IgD-negative memory B cell (primary cell): ENCODE results near the gene NKD1. TPM values are rescaled to one million over a fixed set of nuclear protein-coding genes. Genes with fewer than 3 reads are reported as not detected.

Experiments used
- H3K27ac Mint-ChIP-seq, 3 donors: one replicate each; pipeline ENCODE4 v1.8.0; 2020 to 2022; ENCODE audit warnings: mild to moderate bottlenecking in 3 of 3, mixed read lengths in 3 of 3, moderate library complexity in 1 of 3
- H3K27me3 Mint-ChIP-seq: one replicate; pipeline ENCODE4 v1.8.0; 2021; ENCODE audit warnings: mixed read lengths
- H3K36me3 Mint-ChIP-seq: one replicate; pipeline ENCODE4 v1.8.0; 2020; ENCODE audit warnings: mild to moderate bottlenecking, mixed read lengths
- H3K4me1 Mint-ChIP-seq, 3 donors: one replicate each; pipeline ENCODE4 v1.8.0; 2020 to 2022; ENCODE audit warnings: mixed read lengths in 3 of 3, mild to moderate bottlenecking in 1 of 3
- H3K4me3 Mint-ChIP-seq, 4 donors: one replicate each; pipeline ENCODE4 v1.8.0; 2020 to 2022; ENCODE audit warnings: mild to moderate bottlenecking in 4 of 4, mixed read lengths in 4 of 4, moderate library complexity in 3 of 4
- H3K9me3 Mint-ChIP-seq, 3 donors: one replicate each; pipeline ENCODE4 v1.8.0; 2020 to 2021; ENCODE audit warnings: mixed read lengths in 3 of 3, mild to moderate bottlenecking in 1 of 3
- polyA plus RNA-seq: library from polyadenylated mRNA; unstranded; fragments of 300-500 nt; fragmentation: Illumina TruSeq; gene quantifications from one replicate; pipeline ENCODE4 v1.2.3, GENCODE V29; 2021

Gene NKD1
- polyA plus RNA-seq, 1 donor from 2014 or later: not detected

DNA sequence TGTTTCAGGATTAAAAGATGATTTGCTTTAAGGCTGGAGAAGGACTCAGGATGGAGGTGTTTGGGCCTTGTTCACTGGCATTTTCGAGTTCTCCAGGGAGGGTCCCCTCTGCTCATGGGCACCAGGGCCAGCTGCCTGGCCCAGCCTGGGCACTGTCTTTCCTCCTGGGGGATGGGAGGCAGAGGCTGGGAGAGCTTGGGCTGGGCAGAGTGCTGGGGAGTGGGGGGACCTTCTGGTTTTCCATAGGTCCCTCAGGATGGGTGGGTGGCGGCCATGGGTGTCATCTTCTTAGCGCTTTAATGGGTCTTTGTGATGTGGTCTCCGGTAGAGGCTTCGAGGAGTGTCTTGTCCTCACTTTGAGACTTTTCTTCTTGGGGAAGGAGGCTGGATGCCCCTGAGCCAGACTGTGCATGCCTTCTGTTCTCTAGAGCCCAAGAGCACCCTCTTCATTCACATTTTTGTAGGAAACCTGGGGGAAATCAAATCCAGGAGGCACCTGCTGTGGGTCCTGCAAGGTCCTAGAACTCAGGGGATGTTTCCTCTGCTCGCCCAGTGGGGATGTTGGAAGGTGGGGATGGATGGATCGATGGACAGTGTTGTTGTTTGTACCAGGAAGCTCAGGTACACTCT, 5.7 kb downstream of the NKD1 start:
- peak overlapping the region in 1 of 4 donors; percentile 9 for H3K4me3 Mint-ChIP-seq

DNA sequence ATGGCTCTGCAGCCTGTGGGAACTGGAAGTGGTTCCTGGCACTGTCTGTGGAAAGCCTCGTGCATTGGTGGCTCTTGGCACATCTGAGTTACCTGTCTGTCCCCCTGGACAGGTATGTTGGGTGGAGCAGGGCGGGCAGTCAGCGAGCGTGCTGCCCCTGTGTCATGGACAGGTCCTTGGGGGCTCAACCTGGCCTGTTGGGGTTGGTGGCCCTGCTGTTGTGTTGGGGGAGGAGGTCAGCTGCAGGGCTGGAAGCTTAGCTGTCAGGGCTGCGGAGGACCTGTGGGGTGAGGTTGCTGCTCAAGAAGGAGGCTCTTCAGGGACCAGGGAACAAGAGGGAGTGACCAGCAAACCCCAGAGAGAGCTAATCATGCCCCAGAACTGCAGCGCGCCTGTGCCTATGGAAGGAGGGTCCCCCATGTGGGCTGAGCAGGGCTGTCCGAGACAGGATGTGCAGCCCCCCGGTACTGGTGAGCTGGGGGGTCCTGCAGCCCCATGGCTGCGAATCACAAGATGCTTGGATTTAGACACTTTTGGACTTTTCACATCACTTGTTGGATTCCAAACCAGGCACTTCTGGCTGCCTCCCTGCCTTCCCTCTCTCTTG, 7.2 kb downstream of the NKD1 start:
- H3K9me3 Mint-ChIP-seq: peaks cover 0 to 6% (median 0%) of the 10 kb centered on the region in 3 donors
- no peak overlapping the region for H3K27ac Mint-ChIP-seq
- no peaks in the 10 kb centered on the region for H3K27me3 Mint-ChIP-seq
- H3K4me1 Mint-ChIP-seq: no peaks in the 10 kb centered on the region
- no peak overlapping the region for H3K4me3 Mint-ChIP-seq
- peaks cover 11% of the 10 kb centered on the region for H3K36me3 Mint-ChIP-seq

More for the DNA sequence above, 5.7 kb downstream of the NKD1 start:
- Mint-ChIP-seq H3K9me3 (peaks cover 0 to 6% (median 0%) of the 10 kb centered on the region in 3 donors), H3K36me3 (peaks cover 11% of the 10 kb centered on the region), H3K27me3 (no peaks in the 10 kb centered on the region), H3K27ac (no peak overlapping the region), H3K4me1 (peaks cover 0 to 2% (median 0%) of the 10 kb centered on the region in 3 donors)

DNA sequence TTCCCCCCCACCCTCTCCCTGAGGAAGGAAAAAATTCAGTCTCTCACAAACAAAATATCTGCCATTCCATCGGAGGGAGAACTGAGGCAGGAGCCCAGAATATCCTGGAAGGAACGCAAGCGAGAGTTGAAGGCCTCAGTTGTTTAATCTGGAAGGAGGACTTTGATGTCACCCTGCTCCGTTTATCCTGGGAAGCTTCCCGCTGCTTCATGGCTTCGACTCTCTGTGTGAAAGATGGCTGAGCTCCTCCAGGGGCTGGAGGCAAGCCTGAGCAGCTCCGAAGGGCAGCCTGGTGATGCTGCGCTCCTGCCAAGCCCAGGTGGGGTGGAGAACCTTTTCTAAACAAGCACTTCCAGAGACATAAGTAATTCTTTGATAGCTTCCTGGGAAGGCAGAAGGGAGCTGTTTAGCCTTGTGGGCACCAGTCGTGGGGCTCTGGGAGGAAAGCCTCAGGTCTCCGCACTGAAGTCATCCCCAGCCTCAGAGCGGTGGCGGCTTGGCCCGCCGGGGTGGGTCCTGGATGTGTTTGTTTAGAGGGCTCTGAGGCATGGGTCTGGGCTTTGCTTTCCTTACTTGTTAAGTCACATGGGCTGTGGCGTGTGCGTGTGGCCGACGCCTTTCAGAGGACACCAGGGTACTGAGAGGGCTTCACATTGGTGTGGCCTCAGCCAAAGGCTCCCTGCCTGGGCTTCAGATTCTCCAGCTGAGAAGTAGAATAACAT, 7.9 kb downstream of the NKD1 start:
- no peak overlapping the region for H3K27ac Mint-ChIP-seq
- H3K9me3 Mint-ChIP-seq: peaks cover 0 to 6% (median 0%) of the 10 kb centered on the region in 3 donors
- peaks cover 11% of the 10 kb centered on the region for H3K36me3 Mint-ChIP-seq
- H3K27me3 Mint-ChIP-seq: no peaks in the 10 kb centered on the region
- H3K4me1 Mint-ChIP-seq: no peaks in the 10 kb centered on the region
- H3K4me3 Mint-ChIP-seq: no peak overlapping the region

- Mint-ChIP-seq H3K9me3 (peaks cover 0 to 11% (median 0%) of the 10 kb centered on the region in 3 donors), H3K27ac (no peak overlapping the region), H3K36me3 (peaks cover 11% of the 10 kb centered on the region), H3K4me1 (no peaks in the 10 kb centered on the region), H3K27me3 (no peaks in the 10 kb centered on the region), H3K4me3 (no peak overlapping the region)
Observed at GRCh38 chr16:50557046-50557445, 8.8 kb downstream of the NKD1 start.

DNA sequence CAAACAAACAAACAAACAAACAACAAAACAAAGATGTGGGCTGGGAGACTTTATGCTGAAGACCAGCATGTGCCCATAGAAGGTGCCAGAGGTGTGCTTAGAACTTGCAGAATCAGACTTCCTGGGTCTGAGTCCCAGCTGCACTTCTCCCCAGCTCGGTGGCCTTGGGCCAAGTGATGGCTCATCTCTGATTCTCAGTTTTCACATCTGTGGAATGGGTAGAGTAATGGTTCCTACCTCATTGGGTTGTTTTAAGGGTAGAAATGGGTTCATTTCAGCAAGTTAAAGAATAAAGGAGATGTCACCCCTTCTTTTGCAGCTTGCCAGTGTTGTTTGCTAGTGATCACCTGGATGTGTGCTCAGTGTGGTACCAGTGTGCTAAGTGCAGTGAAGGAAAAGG, 10.7 kb downstream of the NKD1 start:
- H3K4me1 Mint-ChIP-seq: no peaks in the 10 kb centered on the region
- no peak overlapping the region for H3K27ac Mint-ChIP-seq
- peaks cover 0 to 11% (median 0%) of the 10 kb centered on the region in 3 donors for H3K9me3 Mint-ChIP-seq
- no peaks in the 10 kb centered on the region for H3K27me3 Mint-ChIP-seq
- H3K36me3 Mint-ChIP-seq: peaks cover 9% of the 10 kb centered on the region
- no peak overlapping the region for H3K4me3 Mint-ChIP-seq

GRCh38 chr16:50559342-50559741, 11.1 kb downstream of the NKD1 start:
- Mint-ChIP-seq H3K27ac (no peak overlapping the region), H3K27me3 (no peaks in the 10 kb centered on the region), H3K4me3 (no peak overlapping the region), H3K4me1 (no peaks in the 10 kb centered on the region), H3K9me3 (peaks cover 0 to 11% (median 0%) of the 10 kb centered on the region in 3 donors), H3K36me3 (peaks cover 9% of the 10 kb centered on the region)

GRCh38 chr16:50559804-50560514, 11.8 kb downstream of the NKD1 start:
- no peak overlapping the region for H3K4me3 Mint-ChIP-seq
- no peak overlapping the region for H3K27ac Mint-ChIP-seq
- H3K36me3 Mint-ChIP-seq: peaks cover 9% of the 10 kb centered on the region
- H3K4me1 Mint-ChIP-seq: no peaks in the 10 kb centered on the region
- H3K27me3 Mint-ChIP-seq: no peaks in the 10 kb centered on the region
- peaks cover 0 to 11% (median 0%) of the 10 kb centered on the region in 3 donors for H3K9me3 Mint-ChIP-seq

DNA sequence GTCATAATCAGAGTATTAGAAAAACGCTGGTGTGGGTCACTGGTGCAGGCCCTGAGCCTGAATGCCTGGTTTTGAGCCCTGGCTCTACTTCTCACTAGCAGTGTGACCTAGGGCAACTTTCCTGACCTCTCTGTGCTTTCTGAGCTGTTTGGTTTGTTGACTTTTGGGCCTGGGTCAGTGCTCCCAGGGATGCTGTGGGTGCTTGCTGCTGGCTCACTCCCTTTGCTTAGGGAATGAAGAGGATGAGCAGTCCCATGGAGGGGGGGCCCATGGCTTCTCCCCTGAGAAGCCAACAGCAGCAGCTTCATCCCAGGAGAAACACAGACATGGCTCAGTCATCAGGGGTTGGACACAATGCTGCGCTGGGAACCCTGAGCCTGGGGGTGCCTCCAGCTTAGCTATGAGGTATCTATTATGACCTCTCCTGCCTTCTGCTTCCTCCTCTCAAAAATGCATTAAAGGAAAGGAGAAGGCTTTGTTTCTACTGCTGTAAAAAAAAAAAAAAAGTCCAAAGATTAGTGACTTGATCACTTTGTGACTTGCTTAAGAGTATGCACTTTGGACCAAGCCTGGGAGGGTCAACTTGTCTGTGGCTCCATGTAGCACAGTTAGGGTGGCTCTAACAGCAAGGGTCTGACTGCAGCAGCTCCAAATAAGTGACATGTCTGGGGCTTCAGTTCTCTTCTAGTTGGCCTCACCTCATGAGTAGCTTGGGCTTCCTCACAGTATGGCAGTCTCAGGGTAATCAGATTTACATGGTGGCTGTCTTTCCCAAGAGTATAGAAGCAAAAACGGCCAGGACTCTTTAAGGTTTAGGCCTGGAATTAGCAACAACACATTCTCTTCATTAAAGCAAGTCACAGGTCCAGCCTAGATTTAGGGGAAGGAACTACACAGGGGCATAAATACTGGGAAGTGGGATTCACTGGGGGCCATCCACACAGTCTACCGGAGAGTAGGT, 13.0 kb downstream of the NKD1 start:
- Mint-ChIP-seq H3K4me1 (peaks cover 0 to 5% (median 0%) of the 10 kb centered on the region in 3 donors), H3K27ac (no peak overlapping the region), H3K4me3 (no peak overlapping the region), H3K9me3 (peaks cover 0 to 11% (median 0%) of the 10 kb centered on the region in 3 donors), H3K36me3 (peaks cover 9% of the 10 kb centered on the region), H3K27me3 (no peaks in the 10 kb centered on the region)

- Mint-ChIP-seq H3K4me3 (no peak overlapping the region), H3K27ac (no peak overlapping the region), H3K9me3 (peaks cover 0 to 6% (median 0%) of the 10 kb centered on the region in 3 donors), H3K27me3 (no peaks in the 10 kb centered on the region), H3K4me1 (peaks cover 0 to 5% (median 0%) of the 10 kb centered on the region in 3 donors), H3K36me3 (peaks cover 1% of the 10 kb centered on the region)
Observed at GRCh38 chr16:50562657-50563056, 14.5 kb downstream of the NKD1 start.

- H3K27me3 Mint-ChIP-seq: no peaks in the 10 kb centered on the region
- peaks cover 0 to 6% (median 0%) of the 10 kb centered on the region in 3 donors for H3K9me3 Mint-ChIP-seq
- no peak overlapping the region for H3K27ac Mint-ChIP-seq
- no peaks in the 10 kb centered on the region for H3K36me3 Mint-ChIP-seq
- peak overlapping the region in 1 of 4 donors; percentile 49 for H3K4me3 Mint-ChIP-seq
- peaks cover 0 to 5% (median 0%) of the 10 kb centered on the region in 3 donors for H3K4me1 Mint-ChIP-seq
Observed at GRCh38 chr16:50563989-50564388, 15.8 kb downstream of the NKD1 start.

GRCh38 chr16:50565428-50565827, 17.2 kb downstream of the NKD1 start:
- Mint-ChIP-seq H3K27ac (peak overlapping the region in 1 of 3 donors; percentile 69), H3K4me1 (peaks cover 0 to 5% (median 0%) of the 10 kb centered on the region in 3 donors), H3K9me3 (peaks cover 0 to 6% (median 0%) of the 10 kb centered on the region in 3 donors), H3K4me3 (peak overlapping the region in 1 of 4 donors; percentile 28), H3K27me3 (no peaks in the 10 kb centered on the region), H3K36me3 (no peaks in the 10 kb centered on the region)

GRCh38 chr16:50566014-50566962, 18.1 kb downstream of the NKD1 start:
- peaks cover 0 to 5% (median 0%) of the 10 kb centered on the region in 3 donors for H3K4me1 Mint-ChIP-seq
- peaks cover 0 to 6% (median 0%) of the 10 kb centered on the region in 3 donors for H3K9me3 Mint-ChIP-seq
- no peak overlapping the region for H3K4me3 Mint-ChIP-seq
- peak overlapping the region in 1 of 3 donors; percentile 69 for H3K27ac Mint-ChIP-seq
- no peaks in the 10 kb centered on the region for H3K36me3 Mint-ChIP-seq
- no peaks in the 10 kb centered on the region for H3K27me3 Mint-ChIP-seq

- peak overlapping the region in 1 of 3 donors; percentile 71 for H3K27ac Mint-ChIP-seq
- no peaks in the 10 kb centered on the region for H3K36me3 Mint-ChIP-seq
- H3K4me3 Mint-ChIP-seq: no peak overlapping the region
- no peaks in the 10 kb centered on the region for H3K27me3 Mint-ChIP-seq
- no peaks in the 10 kb centered on the region for H3K9me3 Mint-ChIP-seq
- peaks cover 0 to 5% (median 0%) of the 10 kb centered on the region in 3 donors for H3K4me1 Mint-ChIP-seq
Observed at GRCh38 chr16:50567651-50568050, 19.5 kb downstream of the NKD1 start.
